HEK293T (cell line): ENCODE results near the gene GAB2.

ENCODE experiments used
- CTCF ChIA-PET: fragments of 350-600 bp; formaldehyde crosslinking; extraction: SDS; loops from one replicate; lab custom pipeline; 2021; ENCODE audit warnings: antibody characterized with exemption, inconsistent platforms; lab: Yijun Ruan, JAX
- POLR2A ChIA-PET: fragments of 350-600 bp; formaldehyde crosslinking; extraction: SDS; loops from one replicate; lab custom pipeline; 2020; ENCODE audit warnings: antibody characterized with exemption, inconsistent platforms; lab: Yijun Ruan, JAX
- DNase-seq: peaks from one replicate; pipeline ENCODE4 v3.0.0; 2012; ENCODE audit warnings: mixed read lengths; ENCODE audit errors: extremely low spot score
- ARNT ChIP-seq: fragments of 450-650 bp; IDR thresholded peaks from 2 replicates; pipeline ENCODE4 v1.6.1; 2017; ENCODE audit warnings: mild to moderate bottlenecking
- BHLHE40 ChIP-seq: fragments of 450-650 bp; IDR thresholded peaks from 2 replicates; pipeline ENCODE4 v1.6.1; 2016; ENCODE audit warnings: mild to moderate bottlenecking, moderate library complexity, borderline replicate concordance
- CTBP1 ChIP-seq: fragments of 450-650 bp; IDR thresholded peaks from 2 replicates; pipeline ENCODE4 v1.6.1; 2016; ENCODE audit warnings: borderline replicate concordance
- ELF4 ChIP-seq: fragments of 450-650 bp; IDR thresholded peaks from 2 replicates; pipeline ENCODE4 v1.6.1; 2017; ENCODE audit warnings: antibody characterized with exemption
- FOXA1 ChIP-seq: fragments of 450-650 bp; IDR thresholded peaks from 2 replicates; pipeline ENCODE4 v1.6.1; 2016; ENCODE audit warnings: mild to moderate bottlenecking
- FOXK2 ChIP-seq: fragments of 450-650 bp; IDR thresholded peaks from 2 replicates; pipeline ENCODE4 v1.6.1; 2016; ENCODE audit warnings: mild to moderate bottlenecking
- FOXM1 ChIP-seq: fragments of 450-650 bp; IDR thresholded peaks from 2 replicates; pipeline ENCODE4 v1.6.1; 2017; ENCODE audit warnings: mild to moderate bottlenecking, borderline replicate concordance
- HDGF ChIP-seq: fragments of 450-650 bp; IDR thresholded peaks from 2 replicates; pipeline ENCODE4 v1.6.1; 2017; ENCODE audit warnings: antibody characterized with exemption, borderline replicate concordance
- L3MBTL2 ChIP-seq: fragments of 450-650 bp; conservative IDR thresholded peaks from 2 replicates; pipeline ENCODE4 v1.6.1; 2016; ENCODE audit warnings: mild to moderate bottlenecking
- LEF1 ChIP-seq: fragments of 450-650 bp; IDR thresholded peaks from 2 replicates; pipeline ENCODE4 v1.6.1; 2017; ENCODE audit warnings: mild to moderate bottlenecking, borderline replicate concordance
- NFRKB ChIP-seq: fragments of 450-650 bp; IDR thresholded peaks from 2 replicates; pipeline ENCODE4 v1.6.1; 2016; ENCODE audit warnings: mild to moderate bottlenecking, moderate library complexity
- PKNOX1 ChIP-seq: fragments of 450-650 bp; IDR thresholded peaks from 2 replicates; pipeline ENCODE4 v1.6.1; 2016
- SP1 ChIP-seq: fragments of 450-650 bp; IDR thresholded peaks from 2 replicates; pipeline ENCODE4 v1.6.1; 2017
- SUZ12 ChIP-seq: fragments of 450-650 bp; IDR thresholded peaks from 2 replicates; pipeline ENCODE4 v1.6.1; 2016; ENCODE audit warnings: mild to moderate bottlenecking
- TARDBP ChIP-seq: fragments of 450-650 bp; IDR thresholded peaks from 2 replicates; pipeline ENCODE4 v1.6.1; 2016
- ZNF384 ChIP-seq: fragments of 450-650 bp; IDR thresholded peaks from 2 replicates; pipeline ENCODE4 v1.6.1; 2016

GAB2 gene

GRCh38 chr11:78192911-78193351, 224.7 kb downstream of the GAB2 start:
- no peak for TF ChIP-seq NFRKB
- TF ChIP-seq FOXK2: no peak
- TF ChIP-seq ARNT: no peak
- no peak for TF ChIP-seq TARDBP
- no peak for TF ChIP-seq HDGF
- no peak for TF ChIP-seq SP1
- no peak for TF ChIP-seq BHLHE40
- no peak for TF ChIP-seq ZNF384
- no peak for TF ChIP-seq L3MBTL2
- no peak for TF ChIP-seq FOXA1
- TF ChIP-seq CTBP1: no peak
- no peak for TF ChIP-seq SUZ12
- ChIA-PET POLR2A (no interaction called here), CTCF (no interaction called here)
- DNase-seq: no peak

- ChIA-PET CTCF (no interaction called here), POLR2A (no interaction called here)
These were observed 225.3 kb downstream of the GAB2 start for GRCh38 chr11:78192223-78192719.

GRCh38 chr11:78190871-78191538, 226.6 kb downstream of the GAB2 start:
- CTCF ChIA-PET: no interaction called here
- DNase-seq: no peak
- no peak for TF ChIP-seq L3MBTL2
- TF ChIP-seq FOXM1: no peak
- POLR2A ChIA-PET: interaction anchor here (1.5 kb wide), 1 partner anchor 52 kb away, joined by 4 read pairs; the partner anchor contains the start of gene ALG8

More at GRCh38 chr11:78192223-78192719, 225.3 kb downstream of the GAB2 start:
- TF ChIP-seq PKNOX1 (no peak), LEF1 (no peak), FOXM1 (no peak), FOXA1 (no peak), SP1 (no peak), CTBP1 (no peak), L3MBTL2 (no peak), FOXK2 (no peak), SUZ12 (no peak), NFRKB (no peak)
- no peak for DNase-seq

GRCh38 chr11:78190374-78190773, 227.2 kb downstream of the GAB2 start:
- TF ChIP-seq ZNF384 (no peak), TARDBP (no peak), CTBP1 (no peak), LEF1 (no peak), FOXK2 (no peak), ARNT (no peak), SP1 (no peak), FOXM1 (no peak)
- no peak for DNase-seq
- ChIA-PET POLR2A (interaction anchor here (1.5 kb wide), 1 partner anchor 51 kb away, joined by 4 read pairs; the partner anchor contains the start of gene ALG8), CTCF (no interaction called here)

- DNase-seq: no peak
- no peak for TF ChIP-seq ELF4
- no peak for TF ChIP-seq FOXA1
- TF ChIP-seq ARNT: no peak
- no peak for TF ChIP-seq ZNF384
- no peak for TF ChIP-seq HDGF
- no peak for TF ChIP-seq SUZ12
- no peak for TF ChIP-seq PKNOX1
- POLR2A ChIA-PET: interaction anchor here (1.5 kb wide), 1 partner anchor 50 kb away, joined by 4 read pairs; the partner anchor contains the start of gene ALG8
- CTCF ChIA-PET: no interaction called here
These were observed 227.8 kb downstream of the GAB2 start for GRCh38 chr11:78189851-78190250.

GRCh38 chr11:78189174-78189724, 228.4 kb downstream of the GAB2 start:
- no peak for DNase-seq
- ChIA-PET CTCF (no interaction called here), POLR2A (interaction anchor here (1.0 to 2.3 kb wide), 4 partner anchors 15 to 386 kb away, joined by 3 to 23 read pairs (median 4); partner anchors contain the start of gene ALG8)
- TF ChIP-seq HDGF (no peak), FOXK2 (no peak), TARDBP (no peak), CTBP1 (no peak), FOXM1 (no peak), SP1 (no peak), L3MBTL2 (no peak), ELF4 (no peak), SUZ12 (no peak), ZNF384 (no peak), PKNOX1 (no peak), BHLHE40 (no peak), FOXA1 (no peak), NFRKB (no peak)
